GM23338 (cell line): ENCODE measurements around the gene ADAMTSL2.

Experiments used
- CREB1 ChIP-seq: fragments of 250-450 bp; sonication (Bioruptor Pico); IDR thresholded peaks from 2 replicates; pipeline ENCODE4 v1.5.0; 2020; ENCODE audit warnings: low read depth, mild to moderate bottlenecking, moderate library complexity
- EZH2 ChIP-seq: fragments of 200-600 bp; sonication (generic); IDR thresholded peaks from one replicate; pipeline ENCODE4 v1.8.0; 2017; ENCODE audit warnings: antibody characterized with exemption, mild to moderate bottlenecking, low read depth; ENCODE audit not compliant: unreplicated experiment
- EZH2phosphoT487 ChIP-seq: fragments of 200-600 bp; sonication (generic); IDR thresholded peaks from one replicate; pipeline ENCODE4 v1.8.1; 2018; ENCODE audit warnings: antibody characterized with exemption; ENCODE audit not compliant: unreplicated experiment
- POLR2AphosphoS5 ChIP-seq: IDR thresholded peaks from 2 replicates; pipeline ENCODE4 v1.6.1; 2016; ENCODE audit warnings: antibody characterized with exemption, low read depth
- TF ChIP-seq, protein P1 (sequence below), 2 experiments: fragments of 200-600 bp in 1 of 2; sonication (generic) in 1 of 2; conservative IDR thresholded peaks; 2 replicates each; pipeline versions ENCODE4 v1.5.1 to v1.6.1; 2016 to 2017; ENCODE audit warnings: antibody characterized with exemption in 2 of 2, low read depth in 2 of 2, mild to moderate bottlenecking in 2 of 2, moderate library complexity in 1 of 2

DNA sequence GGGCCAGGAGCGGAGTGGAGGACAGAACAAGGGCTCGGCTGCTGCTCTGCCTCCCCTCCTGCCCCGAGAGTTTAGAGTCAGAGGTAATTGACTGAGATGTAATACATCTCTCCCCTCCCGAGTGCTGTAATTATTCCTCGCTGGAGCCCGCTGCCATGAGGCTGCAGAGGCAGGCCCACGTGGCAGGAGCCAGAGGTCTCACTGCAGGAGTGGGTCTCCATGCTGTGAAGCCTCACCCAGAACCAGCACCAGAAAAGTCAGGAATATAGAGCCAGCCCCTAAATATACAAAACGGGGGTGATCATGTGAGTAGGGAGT, 72.2 kb downstream of the ADAMTSL2 start:
- TF ChIP-seq, protein P1, sequence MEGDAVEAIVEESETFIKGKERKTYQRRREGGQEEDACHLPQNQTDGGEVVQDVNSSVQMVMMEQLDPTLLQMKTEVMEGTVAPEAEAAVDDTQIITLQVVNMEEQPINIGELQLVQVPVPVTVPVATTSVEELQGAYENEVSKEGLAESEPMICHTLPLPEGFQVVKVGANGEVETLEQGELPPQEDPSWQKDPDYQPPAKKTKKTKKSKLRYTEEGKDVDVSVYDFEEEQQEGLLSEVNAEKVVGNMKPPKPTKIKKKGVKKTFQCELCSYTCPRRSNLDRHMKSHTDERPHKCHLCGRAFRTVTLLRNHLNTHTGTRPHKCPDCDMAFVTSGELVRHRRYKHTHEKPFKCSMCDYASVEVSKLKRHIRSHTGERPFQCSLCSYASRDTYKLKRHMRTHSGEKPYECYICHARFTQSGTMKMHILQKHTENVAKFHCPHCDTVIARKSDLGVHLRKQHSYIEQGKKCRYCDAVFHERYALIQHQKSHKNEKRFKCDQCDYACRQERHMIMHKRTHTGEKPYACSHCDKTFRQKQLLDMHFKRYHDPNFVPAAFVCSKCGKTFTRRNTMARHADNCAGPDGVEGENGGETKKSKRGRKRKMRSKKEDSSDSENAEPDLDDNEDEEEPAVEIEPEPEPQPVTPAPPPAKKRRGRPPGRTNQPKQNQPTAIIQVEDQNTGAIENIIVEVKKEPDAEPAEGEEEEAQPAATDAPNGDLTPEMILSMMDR (conservative IDR thresholded peaks at IDR 0.05; ENCODE audit: low read depth in 2 of 2), result no peak
- TF ChIP-seq CREB1 (CRISPR knock-in tag), result no peak
- no peak for TF ChIP-seq EZH2phosphoT487
- TF ChIP-seq POLR2AphosphoS5, result no peak
- TF ChIP-seq EZH2, result no peak
